Measurements from ENCODE around the gene KLHL15.
"Not testable (repeated sequence)": the region's sequence is repeated elsewhere in the genome, so short reads cannot be mapped to it uniquely, and the experiment has no call there.

Gene KLHL15, protein sequence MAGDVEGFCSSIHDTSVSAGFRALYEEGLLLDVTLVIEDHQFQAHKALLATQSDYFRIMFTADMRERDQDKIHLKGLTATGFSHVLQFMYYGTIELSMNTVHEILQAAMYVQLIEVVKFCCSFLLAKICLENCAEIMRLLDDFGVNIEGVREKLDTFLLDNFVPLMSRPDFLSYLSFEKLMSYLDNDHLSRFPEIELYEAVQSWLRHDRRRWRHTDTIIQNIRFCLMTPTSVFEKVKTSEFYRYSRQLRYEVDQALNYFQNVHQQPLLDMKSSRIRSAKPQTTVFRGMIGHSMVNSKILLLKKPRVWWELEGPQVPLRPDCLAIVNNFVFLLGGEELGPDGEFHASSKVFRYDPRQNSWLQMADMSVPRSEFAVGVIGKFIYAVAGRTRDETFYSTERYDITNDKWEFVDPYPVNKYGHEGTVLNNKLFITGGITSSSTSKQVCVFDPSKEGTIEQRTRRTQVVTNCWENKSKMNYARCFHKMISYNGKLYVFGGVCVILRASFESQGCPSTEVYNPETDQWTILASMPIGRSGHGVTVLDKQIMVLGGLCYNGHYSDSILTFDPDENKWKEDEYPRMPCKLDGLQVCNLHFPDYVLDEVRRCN

GRCh38 chrX:24027086-24027485 is at the start of gene KLHL15:
TSS of gene KLHL15 (minus strand) at chrX:24027186. CDS start at chrX:24006693, 20,493 bp downstream.
- DNase-seq (ENCODE audit: low read depth) = no peak

DNA sequence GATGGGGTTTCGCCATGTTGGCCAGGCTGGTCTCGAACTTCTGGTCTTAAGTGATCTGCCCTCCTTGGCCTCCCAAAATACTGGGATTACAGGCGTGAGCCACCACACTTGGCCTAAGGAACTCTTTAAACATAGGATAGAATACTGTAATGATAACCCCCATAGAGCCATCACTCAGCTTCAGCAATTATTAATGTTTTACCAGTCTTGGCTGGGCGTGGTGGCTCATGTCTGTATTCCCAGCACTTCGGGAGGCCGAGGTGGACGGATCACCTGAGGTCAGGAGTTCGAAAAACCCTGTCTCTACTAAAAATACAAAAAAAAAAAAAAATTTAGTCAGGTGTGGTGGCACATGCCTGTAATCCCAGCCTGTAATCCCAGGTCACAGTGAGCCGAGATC is 42.9 kb upstream of the KLHL15 start:
- DNase-seq (ENCODE audit: low read depth) = no peak

DNA sequence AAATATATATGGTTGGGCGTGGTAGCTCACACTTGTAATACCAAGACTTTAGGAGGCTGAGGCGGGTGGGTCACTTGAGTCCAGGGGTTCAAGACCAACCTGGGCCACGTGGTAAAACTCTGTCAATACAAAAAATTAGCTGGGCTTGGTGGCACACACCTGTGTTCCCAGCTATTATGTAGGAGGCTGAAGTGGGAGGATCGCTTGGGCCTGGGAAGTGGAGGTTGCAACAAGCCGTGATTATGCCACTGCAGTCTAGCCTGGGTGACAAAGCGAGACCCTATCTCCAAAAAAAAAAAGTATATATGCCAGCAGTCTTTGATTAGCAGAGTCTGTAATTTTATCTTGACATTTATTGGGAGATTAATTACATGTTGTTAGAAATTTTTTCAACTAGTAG is 36.5 kb upstream of the KLHL15 start:
- no peak for DNase-seq (ENCODE audit: low read depth)

GRCh38 chrX:24055043-24055356 is 28.0 kb upstream of the KLHL15 start:
- no peak for DNase-seq (ENCODE audit: low read depth)

DNA sequence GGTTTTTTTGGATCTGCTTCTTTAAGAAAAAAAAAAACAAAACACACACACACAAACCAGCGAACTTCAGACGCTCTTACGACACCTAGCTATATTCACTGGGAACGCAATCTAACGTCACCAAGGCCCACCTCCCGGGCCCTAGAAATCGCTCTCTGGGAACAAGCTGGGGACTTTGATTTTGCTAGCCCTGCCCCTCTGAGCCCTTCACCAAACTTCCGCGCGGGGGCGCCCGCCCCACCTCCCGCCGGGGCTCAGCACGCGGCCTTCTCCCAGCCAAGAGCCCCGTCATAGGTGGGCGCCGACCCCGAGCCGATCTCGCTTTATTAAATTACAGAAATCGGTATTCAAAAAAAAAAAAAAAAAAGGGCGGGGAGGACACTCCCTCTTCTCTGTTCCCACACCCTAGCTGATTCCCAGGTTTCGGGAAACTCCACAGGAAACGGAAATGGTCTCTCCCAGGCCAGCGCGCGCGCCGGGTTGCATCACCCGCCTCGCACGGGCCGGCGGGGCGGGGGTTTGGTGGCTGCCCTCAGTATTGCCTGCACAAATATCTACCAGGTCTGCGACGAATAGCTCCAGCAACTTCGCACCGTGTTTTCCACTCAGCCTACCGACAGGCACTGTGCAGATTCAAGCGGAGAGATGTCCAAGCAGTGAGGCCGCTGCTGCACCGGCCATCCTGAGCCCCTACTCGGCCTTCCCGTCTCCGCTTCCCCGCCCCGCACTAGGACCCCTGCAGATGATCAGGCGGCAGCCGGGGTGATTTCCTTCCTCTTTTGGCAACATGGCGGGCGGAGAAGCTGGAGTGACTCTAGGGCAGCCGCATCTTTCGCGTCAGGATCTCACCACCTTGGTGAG is 27.4 kb upstream of the KLHL15 start, which contains the start of gene EIF2S3:
TSS of gene EIF2S3 (plus strand) at position 775 of the 861 bp plus-strand sequence. CDS start at position 788, 13 bp downstream.
- DNase-seq (ENCODE audit: low read depth) = peak; percentile 64

DNA sequence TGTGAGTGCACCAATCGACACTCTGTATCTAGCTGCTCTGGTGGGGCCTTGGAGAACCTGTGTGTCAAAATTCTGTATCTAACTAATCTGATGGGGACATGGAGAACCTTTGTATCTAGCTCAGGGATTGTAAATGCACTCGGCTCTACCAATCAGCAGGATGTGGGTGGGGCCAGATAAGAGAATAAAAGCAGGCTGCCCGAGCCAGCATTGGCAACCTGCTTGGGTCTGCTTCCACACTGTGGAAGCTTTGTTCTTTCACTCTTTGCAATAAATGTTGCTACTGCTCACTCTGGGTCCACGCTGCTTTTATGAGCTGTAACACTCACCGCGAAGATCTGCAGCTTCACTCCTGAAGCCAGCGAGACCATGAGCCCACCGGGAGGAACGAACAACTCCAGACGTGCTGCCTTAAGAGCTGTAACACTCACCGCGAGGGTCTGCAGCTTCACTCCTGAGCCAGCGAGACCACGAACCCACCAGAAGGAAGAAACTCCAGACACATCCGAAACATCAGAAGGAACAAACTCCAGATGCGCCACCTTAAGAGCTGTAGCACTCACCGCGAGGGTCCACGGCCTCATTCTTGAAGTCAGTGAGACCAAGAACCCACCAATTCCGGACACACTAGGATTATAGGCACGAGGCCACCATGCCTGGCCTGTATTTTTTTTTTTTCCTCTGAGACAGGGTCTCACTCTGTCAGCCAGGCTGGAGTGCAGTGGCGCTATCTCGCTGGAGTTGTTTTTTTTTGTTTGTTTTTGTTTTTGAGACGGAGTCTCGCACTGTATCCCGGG is 23.7 kb upstream of the KLHL15 start:
- not testable (repeated sequence) for DNase-seq (ENCODE audit: low read depth)

DNA sequence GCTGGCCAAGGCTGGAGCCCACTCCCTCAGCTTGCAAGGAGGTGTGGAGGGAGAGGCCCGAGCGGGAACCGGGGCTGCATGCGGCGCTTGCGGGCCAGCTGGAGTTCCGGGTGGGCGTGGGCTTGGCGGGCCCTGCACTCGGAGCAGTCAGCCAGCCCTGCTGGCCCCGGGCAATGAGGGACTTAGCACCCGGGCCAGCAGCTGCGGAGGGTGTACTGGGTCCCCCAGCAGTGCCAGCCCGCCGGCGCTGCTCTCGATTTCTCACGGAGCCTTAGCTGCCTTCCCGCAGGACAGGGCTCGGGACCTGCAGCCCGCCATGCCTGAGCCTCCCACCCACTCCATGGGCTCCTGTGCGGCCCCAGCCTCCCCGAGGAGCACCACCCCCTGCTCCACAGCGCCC is 22.7 kb upstream of the KLHL15 start:
- not testable (repeated sequence) for DNase-seq (ENCODE audit: low read depth)

DNA sequence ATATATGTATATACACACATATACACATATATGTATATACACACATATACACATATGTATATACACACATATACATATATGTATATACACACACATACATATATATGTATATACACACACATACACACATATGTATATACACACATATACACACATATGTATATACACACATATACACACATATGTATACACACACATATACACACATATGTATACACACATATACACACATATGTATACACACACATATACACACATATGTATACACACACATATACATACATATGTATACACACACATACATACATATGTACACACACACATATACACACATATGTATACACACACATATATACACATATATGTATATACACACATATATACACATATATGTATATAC is 19.1 kb upstream of the KLHL15 start:
- not testable (repeated sequence) for DNase-seq (ENCODE audit: low read depth)

GRCh38 chrX:24037729-24038128 is 10.7 kb upstream of the KLHL15 start:
- DNase-seq (ENCODE audit: low read depth) = no peak

DNA sequence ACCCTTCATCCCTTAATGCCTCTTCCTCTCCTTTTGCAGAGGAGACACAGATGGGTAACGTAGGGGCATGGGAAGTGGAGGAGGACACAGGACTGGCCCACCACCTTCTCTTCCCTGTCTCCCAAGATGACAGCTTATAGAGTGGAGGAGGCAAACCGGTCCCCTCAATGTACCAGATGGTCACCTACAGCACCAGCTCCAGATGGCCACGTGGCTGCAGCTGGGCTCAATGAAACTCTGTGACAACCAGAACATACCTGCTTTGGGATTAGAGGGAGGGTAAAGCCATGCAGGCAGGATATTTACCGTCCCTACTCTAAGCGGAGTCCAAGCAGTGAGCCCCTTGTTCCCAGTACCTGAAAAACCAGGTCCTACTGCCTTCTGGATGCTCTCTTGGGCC is 7.5 kb upstream of the KLHL15 start:
- no peak for DNase-seq (ENCODE audit: low read depth)

DNA sequence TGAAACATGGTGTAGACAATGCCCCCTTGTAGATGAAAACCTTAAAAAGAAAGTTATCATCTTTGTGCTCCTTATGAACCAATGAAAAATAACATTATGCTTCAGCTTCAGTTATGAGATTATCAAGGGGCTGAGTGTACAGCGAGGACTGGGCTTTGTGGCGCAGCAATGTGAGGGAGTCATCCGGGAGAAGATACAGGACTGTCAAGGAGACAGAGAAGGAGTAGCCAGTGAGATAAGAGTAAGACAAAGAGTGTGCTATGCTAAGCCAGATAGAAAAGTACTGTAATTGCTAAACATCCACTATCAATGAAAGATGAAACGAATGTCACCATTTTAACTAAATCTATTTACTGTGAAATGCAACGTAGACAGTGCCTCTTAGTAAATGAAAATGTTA is 3.6 kb upstream of the KLHL15 start:
- no peak for DNase-seq (ENCODE audit: low read depth)

- no peak for DNase-seq (ENCODE audit: low read depth)
Observed at GRCh38 chrX:24027985-24028384, 999 bp upstream of the KLHL15 start.

DNA sequence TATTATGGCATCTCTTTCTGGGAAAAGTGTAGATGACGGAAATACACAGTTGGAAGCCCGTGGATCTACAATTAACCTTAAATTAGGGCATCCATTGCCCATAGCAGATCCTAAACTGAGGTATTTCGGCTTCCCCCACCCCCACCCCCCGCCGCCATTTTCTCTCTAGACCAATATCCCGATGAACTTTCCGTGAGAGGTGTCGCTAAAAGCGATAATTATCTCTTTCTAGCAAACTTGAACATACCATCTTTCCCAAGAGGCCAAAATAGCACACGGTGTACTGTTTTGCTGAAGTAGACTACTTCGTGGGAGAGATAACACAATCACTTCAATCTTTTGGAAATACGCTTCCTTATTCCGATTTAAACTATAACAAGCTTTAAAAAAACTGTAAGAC is 554 bp downstream of the KLHL15 start:
- no peak for DNase-seq (ENCODE audit: low read depth)

- DNase-seq (ENCODE audit: low read depth) = no peak
Observed at GRCh38 chrX:24025741-24026403, 1.1 kb downstream of the KLHL15 start.

DNA sequence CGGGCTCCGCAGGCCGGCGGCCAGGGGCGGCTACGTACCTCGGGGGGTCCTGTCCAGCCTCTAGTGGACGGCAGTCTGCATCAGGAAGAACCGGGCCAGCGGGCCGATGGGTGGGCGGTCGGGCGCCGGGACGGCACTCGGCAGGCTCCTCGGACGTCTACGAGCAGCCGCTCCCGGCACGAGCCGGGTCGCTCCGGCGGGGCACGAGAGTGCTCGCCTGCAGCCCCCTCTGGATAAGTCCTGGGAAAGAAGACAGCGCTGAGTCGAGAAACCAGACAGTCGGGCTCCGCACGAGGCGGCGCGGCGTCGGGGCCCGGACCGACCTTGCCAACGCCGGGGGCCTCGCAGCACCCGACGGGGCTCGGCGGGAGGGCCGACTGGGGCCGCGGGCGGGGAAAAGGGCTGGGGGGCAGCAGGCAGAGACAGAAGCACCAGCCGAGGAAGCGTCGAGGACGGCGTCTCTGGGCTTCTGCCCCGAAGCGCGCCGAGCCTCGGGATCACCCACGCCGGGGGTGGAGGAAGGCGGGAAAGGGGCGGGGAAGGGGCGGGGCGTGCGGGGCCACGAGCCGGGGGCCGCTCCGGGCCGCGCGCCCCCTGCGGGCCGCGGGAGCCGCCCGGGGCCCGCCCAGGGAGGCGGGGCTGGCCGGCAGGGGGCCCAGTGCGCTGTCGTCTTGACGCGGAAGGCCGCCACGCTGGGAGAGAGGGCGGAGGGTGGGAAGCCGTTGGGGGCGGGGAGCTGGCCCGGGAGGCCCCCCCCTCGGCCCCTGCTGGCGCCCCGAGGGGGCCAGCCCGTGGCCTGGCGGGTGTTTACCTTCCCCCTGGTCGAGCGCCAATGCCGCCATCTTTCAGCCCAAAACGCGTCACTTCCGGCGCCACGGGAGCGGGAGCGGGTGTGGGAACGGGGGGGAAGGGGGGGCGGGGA is 1.9 kb downstream of the KLHL15 start:
- peak; percentile 55 for DNase-seq (ENCODE audit: low read depth)

DNA sequence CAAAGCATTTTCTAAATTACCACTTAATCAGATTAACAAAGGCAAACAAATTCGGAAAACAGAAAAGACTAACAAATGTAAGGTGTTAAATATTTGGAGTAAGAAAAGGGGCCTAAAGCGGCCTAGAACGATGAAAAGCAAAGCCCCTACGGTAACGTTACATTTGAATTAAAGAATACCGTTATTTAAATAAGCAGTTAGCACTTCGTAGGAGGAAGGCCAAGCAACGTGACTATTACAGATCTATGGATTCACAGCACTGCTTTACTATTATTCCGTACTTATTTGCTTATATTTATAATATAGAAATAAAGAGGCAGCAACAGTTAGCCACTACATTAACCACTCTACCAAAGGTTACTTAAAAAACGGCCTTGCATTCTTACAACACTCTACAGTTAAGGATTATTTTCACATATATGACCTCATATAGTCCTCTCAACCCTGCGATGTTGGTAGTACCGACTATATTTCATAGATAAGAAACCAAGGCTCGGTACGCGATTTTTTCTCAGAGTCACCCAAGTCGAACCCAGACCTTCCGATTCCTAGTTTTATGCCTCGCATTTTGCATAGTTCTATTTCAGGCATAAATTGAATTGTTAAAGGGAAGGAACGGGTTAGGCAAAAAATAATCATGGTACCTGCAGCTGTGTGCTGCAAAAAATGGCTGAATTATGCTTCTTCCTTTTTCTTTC is 2.9 kb downstream of the KLHL15 start:
- DNase-seq (ENCODE audit: low read depth) = no peak

- no peak for DNase-seq (ENCODE audit: low read depth)
Observed at GRCh38 chrX:24023544-24023943, 3.4 kb downstream of the KLHL15 start.

GRCh38 chrX:24020306-24020876 is 6.6 kb downstream of the KLHL15 start:
- DNase-seq (ENCODE audit: low read depth) = no peak

- DNase-seq (ENCODE audit: low read depth) = no peak
Observed at GRCh38 chrX:24019448-24019847, 7.5 kb downstream of the KLHL15 start.

All from stimulated activated CD8-positive, alpha-beta memory T cell treated with anti-CD3 and anti-CD28 coated beads, Interleukin-12 subunit alpha, Interleukin-12 subunit beta, amount 100 ng/mL, for 1 hour (primary cell).